Neural cell (in vitro differentiated cells): ENCODE results near the gene MOGAT3.

Experiments
- CTCF ChIP-seq: fragments of 450-650 bp; IDR thresholded peaks from 2 replicates; pipeline ENCODE4 v1.5.1; 2014; ENCODE audit warnings: antibody characterized with exemption, mild to moderate bottlenecking, moderate library complexity; ENCODE audit not compliant: poor library complexity, severe bottlenecking
- EP300 ChIP-seq: fragments of 450-650 bp; conservative IDR thresholded peaks from 2 replicates; pipeline ENCODE4 v1.6.1; 2014; ENCODE audit warnings: antibody characterized with exemption, mild to moderate bottlenecking, moderate library complexity; ENCODE audit not compliant: poor library complexity, severe bottlenecking
- MXI1 ChIP-seq: fragments of 450-650 bp; conservative IDR thresholded peaks from 2 replicates; pipeline ENCODE4 v1.6.1; 2014; ENCODE audit warnings: antibody characterized with exemption, mild to moderate bottlenecking; ENCODE audit not compliant: poor library complexity, severe bottlenecking
- RAD21 ChIP-seq: fragments of 450-650 bp; conservative IDR thresholded peaks from 2 replicates; pipeline ENCODE4 v1.6.1; 2014; ENCODE audit warnings: antibody characterized with exemption, mild to moderate bottlenecking, moderate library complexity
- REST ChIP-seq: IDR thresholded peaks from 2 replicates; pipeline ENCODE4 v1.6.1; 2012; ENCODE audit warnings: borderline replicate concordance

GRCh38 chr7:101220295-101220694 is 19.5 kb upstream of the MOGAT3 start:
- TF ChIP-seq CTCF = no peak
- no peak for TF ChIP-seq REST
- no peak for TF ChIP-seq MXI1
- no peak for TF ChIP-seq EP300
- no peak for TF ChIP-seq RAD21
